Stomach (tissue), 9 donors: ENCODE measurements around the gene ZYX. TPM values are rescaled to one million over a fixed set of nuclear protein-coding genes. Genes with fewer than 3 reads are reported as not detected.
A peak's percentile ranks its signal among the peaks of the same experiment; 100 is the strongest.

Source experiments
- DNase-seq, 2 donors: peaks; one replicate each; pipeline versions ENCODE4 v3.0.0 to v3.0.0-alpha.2; 2013 to 2019
- H3K27ac ChIP-seq, 5 donors: fragments of 200-600 bp in 4 of 5; sonication (generic) in 4 of 5; one replicate each; pipeline ENCODE4 v1.5.1; 2013 to 2019; ENCODE audit warnings: mild to moderate bottlenecking in 1 of 5, moderate library complexity in 1 of 5
- H3K27me3 ChIP-seq, 3 donors: fragments of 200-600 bp; sonication (generic); one replicate each; pipeline ENCODE4 v1.5.1; 2017 to 2019; ENCODE audit warnings: mixed run types in 1 of 3
- H3K36me3 ChIP-seq, 4 donors: fragments of 200-600 bp; sonication (generic); 1 replicate in 3 of 4; 2 replicates in 1 of 4; pipeline ENCODE4 v1.5.1; 2016 to 2019
- H3K4me1 ChIP-seq, 4 donors: fragments of 200-600 bp; sonication (generic); one replicate each; pipeline ENCODE4 v1.5.1; 2016 to 2019
- H3K4me3 ChIP-seq, 4 donors: fragments of 200-600 bp; sonication (generic) in 3 of 4; one replicate each; pipeline ENCODE4 v1.5.1; 2016 to 2019; ENCODE audit warnings: mild to moderate bottlenecking in 1 of 4
- H3K9me3 ChIP-seq, 4 donors: fragments of 200-600 bp; sonication (generic); one replicate each; pipeline ENCODE4 v1.5.1; 2016 to 2019
- EP300 ChIP-seq: sonication (generic); formaldehyde crosslinking; IDR thresholded peaks from one replicate; pipeline ENCODE4 v1.6.1; 2017; ENCODE audit warnings: antibody characterized with exemption
- POLR2A ChIP-seq, 4 donors: fragments of 450-650 bp; IDR thresholded peaks; one replicate each; pipeline ENCODE4 v1.6.1; 2016; ENCODE audit warnings: antibody characterized with exemption in 4 of 4, control low read depth in 2 of 4, mild to moderate bottlenecking in 1 of 4, moderate library complexity in 1 of 4
- POLR2AphosphoS5 ChIP-seq, 3 donors: sonication (generic); formaldehyde crosslinking; IDR thresholded peaks; one replicate each; pipeline ENCODE4 v1.6.1; 2016; ENCODE audit warnings: antibody characterized with exemption in 3 of 3
- WGBS, 5 donors: extraction: QIAGEN DNeasy Blood & Tissue Kit in 3 of 5; methylation state at CpG; one replicate each; pipeline versions ENCODE4 v1.1.5 to v1.1.7; 2013 to 2018; 5-methylcytosine and 5-hydroxymethylcytosine counted together
- intact Hi-C: fragments of 100-400 bp; cut with DNase I; formaldehyde crosslinking; loops from one replicate; pipeline ENCODE4 v1.15.1; 2023; ENCODE audit warnings: low total_unique reads
- polyA plus RNA-seq, 3 donors: library from polyadenylated mRNA; stranded (reverse); fragments of 200-250 nt; gene quantifications; one replicate each; pipeline ENCODE4 v1.2.3, GENCODE V29; 2013
- total RNA-seq, 5 donors: library from RNA; depleted of rRNA; stranded (reverse); fragments of >200 nt; gene quantifications; one replicate each; pipeline versions ENCODE4 v1.1.0 to v1.2.3, GENCODE V29; 2014 to 2016
- TF ChIP-seq, protein P1 (sequence below), 7 experiments: fragments of 450-650 bp in 4 of 7; fragments of 200-600 bp in 3 of 7; sonication (generic) in 3 of 7; IDR thresholded peaks; one replicate each; pipeline ENCODE4 v1.5.1; 2016 to 2019; ENCODE audit warnings: antibody characterized with exemption in 7 of 7, control low read depth in 2 of 7, mild to moderate bottlenecking in 1 of 7
- donor health status: healthy with polysubstance abuse.
- donor health status: Bipolar disorder and iron deficiency.
- donor health status: healthy.

Gene ZYX
- total and polyA plus RNA-seq, 8 donors: 20.6 to 102 (median 73.7) TPM

- WGBS, 5 donors: 80 to 86% (median 83%) methylated on average over 10 of the region's 10 CpGs
- Histone ChIP-seq H3K27me3 (no peaks in the 10 kb centered on the region), H3K9me3 (no peaks in the 10 kb centered on the region), H3K36me3 (no peaks in the 10 kb centered on the region), H3K4me3 (no peak overlapping the region), H3K4me1 (no peaks in the 10 kb centered on the region), H3K27ac (no peak overlapping the region)
- no peak for DNase-seq
- TF ChIP-seq EP300 (no peak), POLR2A (IDR thresholded peaks at IDR 0.05) (no peak), POLR2AphosphoS5 (IDR thresholded peaks at IDR 0.05) (no peak)
- TF ChIP-seq, protein P1, sequence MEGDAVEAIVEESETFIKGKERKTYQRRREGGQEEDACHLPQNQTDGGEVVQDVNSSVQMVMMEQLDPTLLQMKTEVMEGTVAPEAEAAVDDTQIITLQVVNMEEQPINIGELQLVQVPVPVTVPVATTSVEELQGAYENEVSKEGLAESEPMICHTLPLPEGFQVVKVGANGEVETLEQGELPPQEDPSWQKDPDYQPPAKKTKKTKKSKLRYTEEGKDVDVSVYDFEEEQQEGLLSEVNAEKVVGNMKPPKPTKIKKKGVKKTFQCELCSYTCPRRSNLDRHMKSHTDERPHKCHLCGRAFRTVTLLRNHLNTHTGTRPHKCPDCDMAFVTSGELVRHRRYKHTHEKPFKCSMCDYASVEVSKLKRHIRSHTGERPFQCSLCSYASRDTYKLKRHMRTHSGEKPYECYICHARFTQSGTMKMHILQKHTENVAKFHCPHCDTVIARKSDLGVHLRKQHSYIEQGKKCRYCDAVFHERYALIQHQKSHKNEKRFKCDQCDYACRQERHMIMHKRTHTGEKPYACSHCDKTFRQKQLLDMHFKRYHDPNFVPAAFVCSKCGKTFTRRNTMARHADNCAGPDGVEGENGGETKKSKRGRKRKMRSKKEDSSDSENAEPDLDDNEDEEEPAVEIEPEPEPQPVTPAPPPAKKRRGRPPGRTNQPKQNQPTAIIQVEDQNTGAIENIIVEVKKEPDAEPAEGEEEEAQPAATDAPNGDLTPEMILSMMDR (IDR thresholded peaks at IDR 0.05): no peak
- intact Hi-C loops: no loop called here
These were observed 48.9 kb downstream of the ZYX start for GRCh38 chr7:143429770-143430698.

GRCh38 chr7:143431109-143431508 lies 50.0 kb downstream of the ZYX start:
- H3K4me3 ChIP-seq: no peak overlapping the region
- WGBS, 5 donors: 41 to 71% (median 63%) methylated on average over 2 of the region's 2 CpGs
- no peaks in the 10 kb centered on the region for H3K36me3 ChIP-seq
- intact Hi-C loops: no loop called here
- TF ChIP-seq, protein P1 (IDR thresholded peaks at IDR 0.05): no peak
- TF ChIP-seq EP300: no peak
- no peak for TF ChIP-seq POLR2AphosphoS5 (IDR thresholded peaks at IDR 0.05)
- no peak for TF ChIP-seq POLR2A (IDR thresholded peaks at IDR 0.05)
- no peak for DNase-seq
- H3K27ac ChIP-seq: no peak overlapping the region
- H3K9me3 ChIP-seq: no peaks in the 10 kb centered on the region
- H3K4me1 ChIP-seq: no peaks in the 10 kb centered on the region
- H3K27me3 ChIP-seq: no peaks in the 10 kb centered on the region

- H3K4me1 ChIP-seq: no peaks in the 10 kb centered on the region
- H3K9me3 ChIP-seq: no peaks in the 10 kb centered on the region
- intact Hi-C loops: no loop called here
- WGBS, 5 donors: 80 to 92% (median 84%) methylated on average over 4 of the region's 4 CpGs
- no peak for DNase-seq
- no peak overlapping the region for H3K27ac ChIP-seq
- H3K36me3 ChIP-seq: no peaks in the 10 kb centered on the region
- no peak overlapping the region for H3K4me3 ChIP-seq
- TF ChIP-seq EP300: no peak
- no peak for TF ChIP-seq POLR2A (IDR thresholded peaks at IDR 0.05)
- TF ChIP-seq POLR2AphosphoS5 (IDR thresholded peaks at IDR 0.05): no peak
- TF ChIP-seq, protein P1 (IDR thresholded peaks at IDR 0.05): no peak
- no peaks in the 10 kb centered on the region for H3K27me3 ChIP-seq
These were observed 52.6 kb downstream of the ZYX start for GRCh38 chr7:143433759-143434158.

DNA sequence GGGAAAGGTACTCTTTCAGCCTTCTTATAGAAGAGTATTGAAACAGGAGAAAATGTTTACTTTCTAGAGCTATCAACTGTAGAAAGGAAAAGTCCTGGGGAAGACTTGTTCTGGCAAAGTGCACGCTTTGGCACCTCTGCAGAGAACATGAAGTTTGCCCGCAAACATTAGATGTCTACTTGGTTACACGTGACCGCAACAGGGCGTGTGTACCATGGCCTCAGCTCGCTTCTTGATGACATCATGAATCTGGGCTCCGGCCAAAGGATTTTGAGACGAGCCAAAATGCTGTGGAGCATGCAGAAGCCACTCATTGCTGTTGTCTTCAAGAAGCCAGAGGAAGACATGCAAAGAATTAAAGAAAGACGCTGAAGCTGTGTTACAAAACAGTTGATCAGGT lies 53.5 kb downstream of the ZYX start:
- Histone ChIP-seq H3K27me3 (no peaks in the 10 kb centered on the region), H3K27ac (no peak overlapping the region), H3K36me3 (no peaks in the 10 kb centered on the region), H3K9me3 (no peaks in the 10 kb centered on the region), H3K4me1 (no peaks in the 10 kb centered on the region), H3K4me3 (no peak overlapping the region)
- TF ChIP-seq EP300 (no peak), POLR2AphosphoS5 (IDR thresholded peaks at IDR 0.05) (no peak), POLR2A (IDR thresholded peaks at IDR 0.05) (no peak)
- TF ChIP-seq, protein P1 (IDR thresholded peaks at IDR 0.05): no peak
- DNase-seq: peak in 1 of 2 donors; percentile 32
- intact Hi-C loops: no loop called here
- 60 to 77% (median 73%) methylated on average over 9 of the region's 9 CpGs for WGBS, 5 donors
